NK-92 treated with Interleukin-12 subunit alpha and Interleukin-12 subunit beta, amount 100 ng/mL, for 24 hours (cell line): ENCODE results near the gene APOBEC3F.
A peak's percentile ranks its signal among the peaks of the same experiment; 100 is the strongest.

ENCODE experiments used
- DNase-seq: peaks from one replicate; lab custom pipeline; 2025; lab: John Stamatoyannopoulos, UW

APOBEC3F gene

DNA sequence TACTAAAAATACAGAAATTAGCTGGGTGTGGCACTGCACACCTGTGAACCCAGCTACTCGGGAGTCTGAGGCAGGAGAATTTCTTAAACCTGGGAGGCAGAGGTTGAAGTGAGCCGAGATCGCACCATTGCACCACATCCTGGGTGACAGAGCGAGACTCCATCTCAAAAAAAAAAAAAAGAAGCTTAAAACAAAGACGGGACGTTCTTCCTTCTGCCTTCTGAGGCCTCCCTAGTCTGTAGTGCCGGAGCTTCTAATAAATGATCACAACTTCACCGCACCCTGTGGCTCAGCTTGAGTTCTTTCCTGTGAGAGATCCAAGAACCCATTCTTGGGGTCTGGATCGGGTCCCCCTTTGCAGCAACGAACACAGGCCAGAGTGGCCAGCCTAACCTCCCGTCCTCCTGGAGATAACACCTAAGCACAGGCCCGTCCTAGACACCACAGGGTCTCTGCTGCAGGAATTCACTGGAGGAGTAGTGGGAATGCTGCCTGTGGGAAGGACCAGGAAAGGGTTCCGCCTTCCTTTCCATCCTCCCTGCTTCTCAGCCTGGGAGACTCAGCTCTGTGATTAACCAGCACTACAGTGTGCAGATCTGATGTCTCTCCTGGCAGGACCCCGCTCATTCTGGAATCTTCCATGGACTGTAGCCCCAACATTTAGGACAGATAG, 54.2 kb downstream of the APOBEC3F start:
- no peak for DNase-seq

DNA sequence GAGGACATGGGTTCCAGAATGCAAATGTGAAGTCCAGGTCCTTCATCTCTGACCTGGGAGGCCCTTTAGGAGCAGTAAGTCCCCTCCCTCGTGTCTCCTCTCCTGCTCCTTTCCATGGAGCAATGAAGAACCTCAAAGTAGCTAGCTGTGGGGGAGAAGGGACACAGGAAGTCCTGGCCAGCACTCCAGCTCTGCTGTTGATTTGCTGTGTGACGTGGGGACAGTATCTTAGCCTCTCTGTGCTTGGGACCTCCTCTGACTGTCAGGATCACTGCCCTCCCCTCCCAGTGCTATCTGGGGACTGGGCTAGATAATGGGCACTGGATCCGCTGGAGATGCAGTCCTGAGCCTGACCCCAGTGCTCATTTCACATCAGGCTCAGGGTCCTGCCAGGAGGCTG, 55.3 kb downstream of the APOBEC3F start:
- no peak for DNase-seq

DNA sequence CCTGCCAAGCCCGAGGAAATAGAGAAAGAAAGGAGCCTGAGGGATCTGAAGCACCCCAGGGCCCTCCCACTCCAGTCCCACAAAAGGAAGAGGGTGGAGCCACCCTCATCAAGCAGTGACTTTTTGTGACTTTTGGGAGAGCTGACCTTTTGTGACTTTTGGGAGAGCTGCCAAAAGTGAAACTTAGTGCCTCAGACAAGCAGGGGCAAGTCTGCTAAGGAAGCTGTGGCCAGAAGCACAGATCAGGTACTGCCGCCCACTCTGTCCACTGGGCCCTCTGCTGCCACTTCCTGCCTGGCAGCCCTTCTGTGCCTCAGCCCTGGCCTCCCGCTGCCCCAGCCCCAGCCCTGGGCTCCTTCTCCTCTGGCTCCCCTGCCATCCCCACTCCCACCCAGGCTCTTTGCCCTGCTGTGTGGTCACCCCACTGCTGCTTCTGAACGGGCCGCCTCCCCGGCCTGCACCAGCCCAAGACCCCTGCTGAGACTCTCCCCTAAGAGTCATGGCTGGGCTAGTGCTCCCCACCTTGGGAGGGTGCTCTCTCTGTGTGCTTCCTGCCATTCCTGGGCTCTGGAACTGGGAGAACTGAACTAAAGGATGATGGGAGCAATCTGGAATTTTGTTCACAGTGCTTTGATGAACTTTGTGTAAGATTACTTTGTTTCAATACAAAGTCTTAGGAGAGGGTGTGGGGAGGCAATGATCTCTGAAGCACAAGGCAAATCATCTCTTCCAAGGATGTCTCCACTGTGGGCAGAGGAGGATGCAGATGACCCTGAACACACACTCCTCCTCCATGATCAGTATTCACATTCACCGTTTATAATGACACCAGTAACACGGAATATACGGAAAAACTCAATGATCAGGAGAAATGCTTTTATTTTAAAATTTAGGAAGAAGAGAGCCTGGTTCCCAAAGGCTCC, 56.7 kb downstream of the APOBEC3F start, which contains the start of gene APOBEC3H:
APOBEC3H (plus strand) TSS at position 147 of the 923 bp plus-strand sequence. CDS start 3,035 bp downstream, outside the sequence.
- DNase-seq: peak; percentile 38

DNA sequence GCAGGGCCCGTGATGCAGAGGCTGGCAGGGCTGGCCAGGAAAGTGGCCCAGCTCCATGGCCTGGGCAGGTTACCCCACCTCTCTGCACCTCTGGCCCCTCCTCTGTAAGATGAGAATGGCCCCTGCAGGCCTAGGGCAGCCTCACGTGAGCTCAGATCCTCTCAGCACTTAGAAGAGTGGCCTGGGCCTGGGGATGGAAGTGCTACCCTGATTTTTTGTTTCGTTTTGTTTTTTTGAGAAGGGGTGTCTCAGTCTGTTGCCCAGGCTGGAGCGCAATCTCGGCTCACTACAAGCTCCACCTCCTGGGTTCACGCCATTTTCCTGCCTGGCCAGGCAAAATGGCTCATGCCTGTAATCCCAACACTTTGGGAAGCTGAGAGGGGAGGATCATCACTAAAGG, 57.4 kb downstream of the APOBEC3F start:
- peak; percentile 17 for DNase-seq

- DNase-seq: no peak
Observed at GRCh38 chr22:39098576-39098975, 57.9 kb downstream of the APOBEC3F start.

DNA sequence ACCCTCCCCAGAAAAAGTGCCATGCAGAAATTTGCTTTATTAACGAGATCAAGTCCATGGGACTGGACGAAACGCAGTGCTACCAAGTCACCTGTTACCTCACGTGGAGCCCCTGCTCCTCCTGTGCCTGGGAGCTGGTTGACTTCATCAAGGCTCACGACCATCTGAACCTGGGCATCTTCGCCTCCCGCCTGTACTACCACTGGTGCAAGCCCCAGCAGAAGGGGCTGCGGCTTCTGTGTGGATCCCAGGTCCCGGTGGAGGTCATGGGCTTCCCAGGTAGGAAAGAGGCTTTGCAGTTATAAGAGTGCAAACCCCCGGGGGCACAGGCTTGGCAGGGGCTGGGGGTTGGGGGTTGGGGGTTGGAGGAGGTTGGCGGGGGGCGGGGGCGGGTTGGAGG, 60.6 kb downstream of the APOBEC3F start:
- DNase-seq: no peak

- DNase-seq: no peak
Observed at GRCh38 chr22:39103431-39103830, 62.8 kb downstream of the APOBEC3F start.
